AG04450 (cell line): Measurements from ENCODE around the gene UBN2. TPM values are rescaled to one million over a fixed set of nuclear protein-coding genes. Genes with fewer than 3 reads are reported as not detected.
A peak's percentile ranks its signal among the peaks of the same experiment; 100 is the strongest.

Source experiments
- CTCF ChIA-PET: fragments of 300-600, 350-600 bp; formaldehyde crosslinking; extraction: SDS; loops from one replicate; lab custom pipeline; 2022; ENCODE audit warnings: antibody characterized with exemption, inconsistent platforms; lab: Charles Lee
- POLR2A ChIA-PET: fragments of 350-600 bp; formaldehyde crosslinking; extraction: SDS; loops from one replicate; lab custom pipeline; 2021; ENCODE audit warnings: antibody characterized with exemption, inconsistent platforms; lab: Yijun Ruan, JAX
- DNase-seq: peaks from one replicate; pipeline ENCODE4 v3.0.0-alpha.2; 2011; ENCODE audit warnings: low read depth, low spot score
- H3K27ac ChIP-seq: one replicate; pipeline ENCODE4 v1.5.1; 2012; ENCODE audit warnings: low read depth, low read length, control low read depth
- H3K27me3 ChIP-seq: one replicate; pipeline ENCODE4 v1.6.0; 2012; ENCODE audit warnings: low read length; ENCODE audit not compliant: control insufficient read depth, insufficient read depth
- H3K4me3 ChIP-seq: 2 replicates; pipeline ENCODE4 v1.5.1; 2011; ENCODE audit warnings: mild to moderate bottlenecking, low read depth, low read length, control low read depth
- H3K9me3 ChIP-seq: 2 replicates; pipeline ENCODE4 v1.5.1; 2012; ENCODE audit warnings: low read length; ENCODE audit not compliant: control insufficient read depth, insufficient read depth
- CTCF ChIP-seq: IDR thresholded peaks from 2 replicates; pipeline ENCODE4 v1.5.1; 2011; ENCODE audit warnings: low read depth, low read length, control low read depth, inconsistent platforms
- polyA plus RNA-seq: library from polyadenylated mRNA; depleted of rRNA; stranded (reverse); fragments of >200 nt; gene quantifications from 2 replicates; pipeline ENCODE4 v1.2.3, GENCODE V29; 2011; rRNA removed
- small RNA-seq: library from RNA; depleted of rRNA; stranded (forward); fragments of <200 nt; gene quantifications from one replicate; pipeline ENCODE3, GENCODE V24; 2012; ENCODE audit warnings: low read depth; ENCODE audit not compliant: insufficient read length

Gene UBN2
- polyA plus RNA-seq, 1 experiment: 4.7 TPM

- no peak for TF ChIP-seq CTCF
- Histone ChIP-seq H3K27ac (peak overlapping the region; percentile 99), H3K4me3 (peak overlapping the region; percentile 95), H3K9me3 (no peaks in the 10 kb centered on the region; the same call in 1 of the 2 replicates), H3K27me3 (no peaks in the 10 kb centered on the region)
- ChIA-PET POLR2A (no interaction called here), CTCF (no interaction called here)
- no peak for DNase-seq
These were observed 110.8 kb downstream of the UBN2 start for GRCh38 chr7:139341776-139342226.

- no peak overlapping the region for H3K4me3 ChIP-seq
- H3K27ac ChIP-seq: no peak overlapping the region
- no peaks in the 10 kb centered on the region for H3K27me3 ChIP-seq
- POLR2A ChIA-PET: no interaction called here
- no peak for DNase-seq
- H3K9me3 ChIP-seq: no peaks in the 10 kb centered on the region; the same call in 1 of the 2 replicates
- CTCF ChIA-PET: no interaction called here
- TF ChIP-seq CTCF: no peak
These were observed 114.0 kb downstream of the UBN2 start for GRCh38 chr7:139345042-139345441.

GRCh38 chr7:139351027-139351426, 120.0 kb downstream of the UBN2 start:
- Histone ChIP-seq H3K9me3 (no peaks in the 10 kb centered on the region), H3K27ac (no peak overlapping the region), H3K4me3 (no peak overlapping the region), H3K27me3 (no peaks in the 10 kb centered on the region)
- no peak for DNase-seq
- no peak for TF ChIP-seq CTCF
- CTCF ChIA-PET: no interaction called here
- POLR2A ChIA-PET: no interaction called here

- POLR2A ChIA-PET: no interaction called here
- TF ChIP-seq CTCF: no peak
- CTCF ChIA-PET: interaction anchor here (0.6 to 2.2 kb wide), 2 partner anchors 15 to 33 kb away, joined by 3 to 10 read pairs; partner anchors contain the start of gene FMC1
These were observed 123.7 kb downstream of the UBN2 start for GRCh38 chr7:139354729-139355128.

GRCh38 chr7:139355320-139355719, 124.3 kb downstream of the UBN2 start:
- TF ChIP-seq CTCF: no peak
- Histone ChIP-seq H3K4me3 (no peak overlapping the region), H3K27me3 (no peaks in the 10 kb centered on the region), H3K27ac (no peak overlapping the region), H3K9me3 (peaks cover 4% of the 10 kb centered on the region; the same call in 1 of the 2 replicates)
- ChIA-PET POLR2A (no interaction called here), CTCF (interaction anchor here (2.2 kb wide), 1 partner anchor 15 kb away, joined by 10 read pairs; the partner anchor contains the start of gene FMC1)
- no peak for DNase-seq

More at GRCh38 chr7:139354729-139355128, 123.7 kb downstream of the UBN2 start:
- Histone ChIP-seq H3K4me3 (no peak overlapping the region), H3K27ac (no peak overlapping the region), H3K27me3 (no peaks in the 10 kb centered on the region), H3K9me3 (peaks cover 4% of the 10 kb centered on the region; the same call in 1 of the 2 replicates)
- DNase-seq: no peak

Small RNAs within 50 kb of the gene (small RNA-seq; reads per million reads assigned to genes)
- gene AC009220.1: not detected
- gene RNU6-206P: not detected

Other genes starting within 250 kb of the UBN2 start
- gene KIAA1549, start 249.8 kb upstream of the UBN2 start, polyA plus RNA-seq: 2.9 and 4.4 TPM in 2 replicates
- 9.9 and 10.0 TPM in 2 replicates for gene ZC3HAV1L, start 195.2 kb upstream of the UBN2 start, polyA plus RNA-seq
- gene ZC3HAV1, start 121.5 kb upstream of the UBN2 start, polyA plus RNA-seq: 21.7 and 25.3 TPM in 2 replicates
- gene FMC1, start 110.1 kb downstream of the UBN2 start, polyA plus RNA-seq: 8.8 and 10.4 TPM in 2 replicates
- 31.2 and 45.7 TPM in 2 replicates for gene LUC7L2, start 128.7 kb downstream of the UBN2 start, polyA plus RNA-seq